A549 (cell line): ENCODE data around the gene PIBF1. TPM values are rescaled to one million over a fixed set of nuclear protein-coding genes. Genes with fewer than 3 reads are reported as not detected.

ENCODE experiments used
- ATAC-seq, 2 experiments: fragments of 200-7000 bp in 1 of 2; fragments of >200 bp in 1 of 2; cut with Nextera tagmentation in 1 of 2; cut with Tn5 transposase in 1 of 2; 3 replicates each; pipeline versions ENCODE4 v1.8.0 to v1.9.1; 2018 to 2020; ENCODE audit warnings: mild to moderate bottlenecking in 1 of 2, moderate library complexity in 1 of 2
- CTCF ChIA-PET: fragments of 300-600 bp; sonication (Branson Sonifier 250); formaldehyde crosslinking; extraction: SDS; loops from one replicate; lab custom pipeline; 2021; ENCODE audit warnings: antibody characterized with exemption, inconsistent platforms; lab: Yijun Ruan, JAX
- POLR2A ChIA-PET: fragments of 350-600 bp; formaldehyde crosslinking; extraction: SDS; loops from one replicate; lab custom pipeline; 2021; ENCODE audit warnings: antibody characterized with exemption, inconsistent platforms; lab: Yijun Ruan, JAX
- DNase-seq, 2 experiments: peaks; one replicate each; pipeline versions ENCODE4 v3.0.0 to v3.0.0-alpha.2; 2011 to 2016; ENCODE audit warnings: low read depth in 1 of 2, low spot score in 1 of 2
- FAIRE-seq: peaks from 2 replicates; lab custom pipeline; 2011; peaks lifted over from hg19 to GRCh38; lab: Jason Lieb, UNC
- H3K27ac ChIP-seq, 2 experiments: fragments of >200 bp; sonication (Bioruptor Twin); formaldehyde crosslinking; 3 replicates each; pipeline ENCODE4 v1.5.1; 2016 to 2017
- H3K4me1 ChIP-seq: fragments of >200 bp; sonication (Bioruptor Twin); formaldehyde crosslinking; 3 replicates; pipeline ENCODE4 v1.6.1; 2016
- H3K4me2 ChIP-seq: fragments of >200 bp; sonication (Bioruptor Twin); formaldehyde crosslinking; 3 replicates; pipeline ENCODE4 v1.6.1; 2016
- H3K4me3 ChIP-seq: fragments of >200 bp; sonication (Bioruptor Twin); formaldehyde crosslinking; 3 replicates; pipeline ENCODE4 v1.5.1; 2016
- H3K9me3 ChIP-seq: fragments of >200 bp; sonication (Bioruptor Twin); formaldehyde crosslinking; 3 replicates; pipeline ENCODE4 v1.6.1; 2016
- BCL3 ChIP-seq: fragments of >200 bp; sonication (Bioruptor Twin); formaldehyde crosslinking; IDR thresholded peaks from 3 replicates; pipeline ENCODE4 v1.6.1; 2016
- CHD2 ChIP-seq: fragments of 150-350 bp; IDR thresholded peaks from 2 replicates; pipeline ENCODE4 v1.6.1; 2014; ENCODE audit warnings: low read length; ENCODE audit not compliant: partially characterized antibody
- ELK1 ChIP-seq: fragments of 150-350 bp; IDR thresholded peaks from 2 replicates; pipeline ENCODE4 v1.6.1; 2014; ENCODE audit warnings: low read depth, mild to moderate bottlenecking, low read length
- EP300 ChIP-seq, 2 experiments: fragments of >200 bp; sonication (Bioruptor Twin); formaldehyde crosslinking; IDR thresholded peaks; 2 replicates in 1 of 2; 3 replicates in 1 of 2; pipeline ENCODE4 v1.6.1; 2016 to 2017
- FOSL2 ChIP-seq, 2 experiments: fragments of 450-650 bp in 1 of 2; fragments of >200 bp in 1 of 2; sonication (Bioruptor Twin) in 1 of 2; formaldehyde crosslinking; IDR thresholded peaks; 2 replicates each; pipeline versions ENCODE4 v1.5.0 to v1.6.1; 2016 to 2020; ENCODE audit warnings: mild to moderate bottlenecking in 1 of 2, moderate library complexity in 1 of 2
- FOXS1 ChIP-seq: fragments of 250-450 bp; sonication (Bioruptor Pico); IDR thresholded peaks from 2 replicates; pipeline ENCODE4 v1.5.0; 2020; ENCODE audit warnings: mild to moderate bottlenecking, moderate library complexity
- GATA3 ChIP-seq: IDR thresholded peaks from 2 replicates; pipeline ENCODE4 v1.6.1; 2012; ENCODE audit warnings: borderline replicate concordance
- HDAC2 ChIP-seq: fragments of 200-600 bp; sonication (generic); IDR thresholded peaks from 2 replicates; pipeline ENCODE4 v1.6.1; 2016
- HOXA7 ChIP-seq: fragments of 250-450 bp; sonication (Bioruptor Pico); IDR thresholded peaks from 2 replicates; pipeline ENCODE4 v1.5.0; 2020; ENCODE audit warnings: mild to moderate bottlenecking, moderate library complexity
- HOXB5 ChIP-seq: fragments of 250-450 bp; sonication (Bioruptor Pico); IDR thresholded peaks from 2 replicates; pipeline ENCODE4 v1.5.0; 2020; ENCODE audit warnings: mild to moderate bottlenecking, moderate library complexity
- JUN ChIP-seq, 2 experiments: fragments of >200 bp; sonication (Bioruptor Twin); formaldehyde crosslinking; IDR thresholded peaks; 2 replicates in 1 of 2; 3 replicates in 1 of 2; pipeline ENCODE4 v1.6.1; 2016 to 2017
- KDM5A ChIP-seq: fragments of 200-600 bp; sonication (generic); IDR thresholded peaks from 2 replicates; pipeline ENCODE4 v1.6.1; 2016; ENCODE audit warnings: antibody characterized with exemption, mild to moderate bottlenecking
- MAZ ChIP-seq: fragments of 150-350 bp; IDR thresholded peaks from 2 replicates; pipeline ENCODE4 v1.6.1; 2014; ENCODE audit warnings: antibody characterized with exemption, low read depth, low read length, borderline replicate concordance
- NFE2L2 ChIP-seq: fragments of 150-350 bp; conservative IDR thresholded peaks from 2 replicates; pipeline ENCODE4 v1.6.1; 2014; ENCODE audit warnings: low read length
- NR3C1 ChIP-seq: fragments of >200 bp; sonication (Bioruptor Twin); formaldehyde crosslinking; IDR thresholded peaks from 3 replicates; pipeline ENCODE4 v1.6.1; 2017
- POLR2AphosphoS2 ChIP-seq: conservative IDR thresholded peaks from 2 replicates; pipeline ENCODE4 v1.6.1; 2012; ENCODE audit warnings: low read length, improper control_type of control experiment, inconsistent platforms
- RARB ChIP-seq: fragments of 250-450 bp; sonication (Bioruptor Pico); IDR thresholded peaks from 2 replicates; pipeline ENCODE4 v1.8.0; 2021; ENCODE audit warnings: mild to moderate bottlenecking, moderate library complexity
- RFX5 ChIP-seq: fragments of 450-650 bp; IDR thresholded peaks from 2 replicates; pipeline ENCODE4 v1.7.1; 2014; ENCODE audit warnings: antibody characterized with exemption, mild to moderate bottlenecking, moderate library complexity
- TFCP2L1 ChIP-seq: fragments of 250-450 bp; sonication (Bioruptor Pico); IDR thresholded peaks from 2 replicates; pipeline ENCODE4 v1.5.0; 2021; ENCODE audit warnings: mild to moderate bottlenecking
- ZFP36 ChIP-seq: fragments of 450-650 bp; IDR thresholded peaks from 2 replicates; pipeline ENCODE4 v1.6.1; 2014; ENCODE audit warnings: borderline replicate concordance; ENCODE audit not compliant: partially characterized antibody
- ZNF302 ChIP-seq: fragments of 250-450 bp; sonication (Bioruptor Pico); IDR thresholded peaks from 2 replicates; pipeline ENCODE4 v1.9.0; 2021; ENCODE audit warnings: inconsistent platforms, mild to moderate bottlenecking, moderate library complexity
- ZSCAN20 ChIP-seq: fragments of 250-450 bp; sonication (Bioruptor Pico); IDR thresholded peaks from 2 replicates; pipeline ENCODE4 v1.8.0; 2022; ENCODE audit warnings: mild to moderate bottlenecking, moderate library complexity
- WGBS: methylation state at CpG from one replicate; pipeline ENCODE4 v1.1.6; 2017; ENCODE audit errors: missing lambda C conversion rate; 5-methylcytosine and 5-hydroxymethylcytosine counted together
- polyA plus RNA-seq, 4 experiments: library from polyadenylated mRNA; depleted of rRNA in 3 of 4; stranded (reverse); fragments of >200 nt; fragmentation: RNase III in 1 of 4; extraction: RNeasy Plus Mini Kit Qiagen cat#74134 plus additional on column Dnase treatment in 1 of 4; gene quantifications; 2 replicates in 3 of 4; 3 replicates in 1 of 4; pipeline ENCODE4 v1.2.3, GENCODE V29; 2011 to 2017
- TF ChIP-seq, protein P1 (sequence below): IDR thresholded peaks from 2 replicates; pipeline ENCODE4 v1.6.1; 2012; ENCODE audit warnings: low read depth, borderline replicate concordance

Gene PIBF1
- polyA plus RNA-seq, 2 of the 4 experiments (the other 2 are of a cell fraction): 5.0 to 10.6 TPM

DNA sequence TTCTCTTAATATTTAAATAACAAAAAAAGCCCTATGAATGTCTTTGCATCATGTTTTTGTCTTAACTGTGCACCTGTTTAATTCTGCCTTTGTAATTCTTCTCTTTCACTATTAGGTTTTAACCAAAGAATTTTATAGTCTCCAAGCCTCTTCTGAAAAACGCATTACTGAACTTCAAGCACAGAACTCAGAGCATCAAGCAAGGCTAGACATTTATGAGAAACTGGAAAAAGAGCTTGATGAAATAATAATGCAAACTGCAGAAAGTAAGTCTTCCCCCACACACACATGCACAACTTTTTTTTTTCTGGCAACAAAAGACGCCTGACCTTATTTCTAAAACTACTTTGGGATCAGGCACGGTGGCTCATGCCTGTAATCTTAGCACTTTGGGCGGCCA is 126.5 kb downstream of the PIBF1 start:
- WGBS: 91% methylated on average over 4 of the region's 4 CpGs
- TF ChIP-seq ELK1: no peak
- no peak for TF ChIP-seq ZNF302 (CRISPR knock-in tag)
- TF ChIP-seq POLR2AphosphoS2: no peak
- TF ChIP-seq FOSL2 (IDR thresholded peaks at IDR 0.05): no peak
- TF ChIP-seq FOSL2 (CRISPR knock-in tag; IDR thresholded peaks at IDR 0.05): no peak
- TF ChIP-seq, all 56 proteins: peak for 0
- FAIRE-seq: no peak

GRCh38 chr13:72911981-72912380 is 130.0 kb downstream of the PIBF1 start:
- 92% methylated on average over 1 of the region's 1 CpG for WGBS
- Histone ChIP-seq H3K27ac (no peak overlapping the region), H3K4me3 (no peak overlapping the region), H3K4me1 (no peaks in the 10 kb centered on the region), H3K9me3 (no peaks in the 10 kb centered on the region)
- ChIA-PET CTCF (no interaction called here), POLR2A (no interaction called here)
- TF ChIP-seq HOXA7 (CRISPR knock-in tag): no peak
- no peak for TF ChIP-seq GATA3
- TF ChIP-seq CHD2: no peak
- no peak for TF ChIP-seq TFCP2L1 (CRISPR knock-in tag)
- TF ChIP-seq ZNF302 (CRISPR knock-in tag): no peak
- TF ChIP-seq HOXB5 (CRISPR knock-in tag): no peak
- TF ChIP-seq ZSCAN20 (CRISPR knock-in tag): no peak
- TF ChIP-seq, protein P1, sequence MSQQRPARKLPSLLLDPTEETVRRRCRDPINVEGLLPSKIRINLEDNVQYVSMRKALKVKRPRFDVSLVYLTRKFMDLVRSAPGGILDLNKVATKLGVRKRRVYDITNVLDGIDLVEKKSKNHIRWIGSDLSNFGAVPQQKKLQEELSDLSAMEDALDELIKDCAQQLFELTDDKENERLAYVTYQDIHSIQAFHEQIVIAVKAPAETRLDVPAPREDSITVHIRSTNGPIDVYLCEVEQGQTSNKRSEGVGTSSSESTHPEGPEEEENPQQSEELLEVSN: no peak
- no peak for TF ChIP-seq RFX5
- no peak for TF ChIP-seq KDM5A
- TF ChIP-seq ELK1: no peak
- no peak for TF ChIP-seq MAZ
- TF ChIP-seq ZFP36: no peak
- TF ChIP-seq, all 56 proteins: peak for 0
- ATAC-seq (no peak), DNase-seq (no peak), FAIRE-seq (no peak)
- no peak overlapping the region for H3K4me2 ChIP-seq

More for the DNA sequence above, 126.5 kb downstream of the PIBF1 start:
- Histone ChIP-seq H3K4me3 (no peak overlapping the region), H3K27ac (no peak overlapping the region), H3K4me2 (no peak overlapping the region), H3K4me1 (no peaks in the 10 kb centered on the region), H3K9me3 (no peaks in the 10 kb centered on the region)
- ATAC-seq: no peak
- CTCF ChIA-PET: no interaction called here
- no peak for DNase-seq
- POLR2A ChIA-PET: no interaction called here

DNA sequence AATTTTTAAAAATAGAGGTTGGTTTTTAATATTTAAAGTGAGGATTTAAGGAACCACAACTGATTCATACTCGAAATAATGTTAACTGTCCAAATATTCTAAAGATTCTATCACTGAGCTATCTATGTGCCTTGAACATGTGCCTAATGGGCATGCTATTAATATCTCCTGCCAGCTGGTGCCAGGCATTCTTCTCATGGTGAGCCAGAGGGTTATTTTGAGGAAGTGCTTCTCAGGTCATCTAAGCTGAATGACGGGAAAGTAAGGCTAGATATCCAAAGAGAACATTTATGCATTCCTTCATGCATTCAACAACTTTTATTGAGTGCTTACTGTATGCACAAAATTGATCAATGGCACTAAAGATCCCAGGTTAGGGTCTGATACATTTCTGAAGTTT is 138.2 kb downstream of the PIBF1 start:
- no peak overlapping the region for H3K4me2 ChIP-seq
- POLR2A ChIA-PET: interaction anchor here (1.3 kb wide), 1 partner anchor 138 kb away, joined by 3 read pairs; no protein-coding TSS in a partner anchor
- DNase-seq: no peak
- CTCF ChIA-PET: no interaction called here
- no peak overlapping the region for H3K27ac ChIP-seq
- no peak for FAIRE-seq
- no peaks in the 10 kb centered on the region for H3K4me1 ChIP-seq
- ATAC-seq: no peak
- 77% methylated on average over 2 of the region's 2 CpGs for WGBS
- TF ChIP-seq RARB (CRISPR knock-in tag) (no peak), JUN (IDR thresholded peaks at IDR 0.05) (no peak), BCL3 (no peak), ZNF302 (CRISPR knock-in tag) (no peak), EP300 (IDR thresholded peaks at IDR 0.05) (no peak), ELK1 (no peak), NFE2L2 (no peak), FOXS1 (no peak), NR3C1 (no peak), KDM5A (no peak), HDAC2 (no peak)
- no peaks in the 10 kb centered on the region for H3K9me3 ChIP-seq
- H3K4me3 ChIP-seq: no peak overlapping the region
